ENCODE measurements around the gene SYTL5.

The SYTL5 gene

GRCh38 chrX:38044701-38045100 is 38.3 kb downstream of the SYTL5 start:
- Histone ChIP-seq H3K27ac (no peak overlapping the region), H3K36me3 (ENCODE audit: insufficient read depth, low read length) (no peaks in the 10 kb centered on the region), H3K4me3 (no peak overlapping the region), H3K9me3 (ENCODE audit: low read depth, low read length) (no peaks in the 10 kb centered on the region), H3K9ac (ENCODE audit: insufficient read length) (no peak overlapping the region)
- DNase-seq (ENCODE audit: low read depth, low spot score): no peak
- TF ChIP-seq FOXP2 (optimal IDR thresholded peaks at IDR 0.05; ENCODE audit: control extremely low read depth, extremely low read length, insufficient read depth) (no peak), EZH2 (IDR thresholded peaks at IDR 0.05) (no peak), POLR2AphosphoS5 (IDR thresholded peaks at IDR 0.05; ENCODE audit: borderline replicate concordance, low read depth, low read length) (no peak)

- Histone ChIP-seq H3K9me3 (ENCODE audit: low read depth, low read length) (no peaks in the 10 kb centered on the region), H3K36me3 (ENCODE audit: insufficient read depth, low read length) (no peaks in the 10 kb centered on the region), H3K27ac (no peak overlapping the region), H3K9ac (ENCODE audit: insufficient read length) (no peak overlapping the region), H3K4me3 (no peak overlapping the region)
- TF ChIP-seq EZH2 (IDR thresholded peaks at IDR 0.05) (no peak), POLR2AphosphoS5 (IDR thresholded peaks at IDR 0.05; ENCODE audit: borderline replicate concordance, low read depth, low read length) (no peak), FOXP2 (optimal IDR thresholded peaks at IDR 0.05; ENCODE audit: control extremely low read depth, extremely low read length, insufficient read depth) (no peak)
- DNase-seq (ENCODE audit: low read depth, low spot score): no peak
Observed at GRCh38 chrX:38045538-38046096, 39.3 kb downstream of the SYTL5 start.

GRCh38 chrX:38048886-38049285 is 42.5 kb downstream of the SYTL5 start:
- H3K36me3 ChIP-seq (ENCODE audit: insufficient read depth, low read length): no peaks in the 10 kb centered on the region
- no peak overlapping the region for H3K27ac ChIP-seq
- no peak overlapping the region for H3K4me3 ChIP-seq
- H3K9me3 ChIP-seq (ENCODE audit: low read depth, low read length): no peaks in the 10 kb centered on the region
- H3K9ac ChIP-seq (ENCODE audit: insufficient read length): no peak overlapping the region
- TF ChIP-seq EZH2 (IDR thresholded peaks at IDR 0.05) (no peak), POLR2AphosphoS5 (IDR thresholded peaks at IDR 0.05; ENCODE audit: borderline replicate concordance, low read depth, low read length) (no peak), FOXP2 (optimal IDR thresholded peaks at IDR 0.05; ENCODE audit: control extremely low read depth, extremely low read length, insufficient read depth) (no peak)
- DNase-seq (ENCODE audit: low read depth, low spot score): no peak

GRCh38 chrX:38050806-38051205 is 44.5 kb downstream of the SYTL5 start:
- H3K9me3 ChIP-seq (ENCODE audit: low read depth, low read length): no peaks in the 10 kb centered on the region
- no peak for DNase-seq (ENCODE audit: low read depth, low spot score)
- no peak overlapping the region for H3K27ac ChIP-seq
- TF ChIP-seq EZH2 (IDR thresholded peaks at IDR 0.05) (no peak), FOXP2 (optimal IDR thresholded peaks at IDR 0.05; ENCODE audit: control extremely low read depth, extremely low read length, insufficient read depth) (no peak), POLR2AphosphoS5 (IDR thresholded peaks at IDR 0.05; ENCODE audit: borderline replicate concordance, low read depth, low read length) (no peak)
- no peak overlapping the region for H3K9ac ChIP-seq (ENCODE audit: insufficient read length)
- H3K36me3 ChIP-seq (ENCODE audit: insufficient read depth, low read length): no peaks in the 10 kb centered on the region
- no peak overlapping the region for H3K4me3 ChIP-seq

GRCh38 chrX:38052096-38052495 is 45.7 kb downstream of the SYTL5 start:
- no peak for TF ChIP-seq FOXP2 (optimal IDR thresholded peaks at IDR 0.05; ENCODE audit: control extremely low read depth, extremely low read length, insufficient read depth)
- no peak for TF ChIP-seq EZH2 (IDR thresholded peaks at IDR 0.05)
- TF ChIP-seq POLR2AphosphoS5 (IDR thresholded peaks at IDR 0.05; ENCODE audit: borderline replicate concordance, low read depth, low read length): no peak
- H3K9ac ChIP-seq (ENCODE audit: insufficient read length): no peak overlapping the region
- no peak overlapping the region for H3K4me3 ChIP-seq
- no peak overlapping the region for H3K27ac ChIP-seq
- no peak for DNase-seq (ENCODE audit: low read depth, low spot score)
- no peaks in the 10 kb centered on the region for H3K9me3 ChIP-seq (ENCODE audit: low read depth, low read length)
- no peaks in the 10 kb centered on the region for H3K36me3 ChIP-seq (ENCODE audit: insufficient read depth, low read length)

GRCh38 chrX:38055170-38055847 is 49.0 kb downstream of the SYTL5 start:
- Histone ChIP-seq H3K27ac (no peak overlapping the region), H3K4me3 (no peak overlapping the region), H3K9ac (ENCODE audit: insufficient read length) (no peak overlapping the region), H3K36me3 (ENCODE audit: insufficient read depth, low read length) (no peaks in the 10 kb centered on the region), H3K9me3 (ENCODE audit: low read depth, low read length) (no peaks in the 10 kb centered on the region)
- TF ChIP-seq FOXP2 (optimal IDR thresholded peaks at IDR 0.05; ENCODE audit: control extremely low read depth, extremely low read length, insufficient read depth) (no peak), POLR2AphosphoS5 (IDR thresholded peaks at IDR 0.05; ENCODE audit: borderline replicate concordance, low read depth, low read length) (no peak), EZH2 (IDR thresholded peaks at IDR 0.05) (no peak)
- DNase-seq (ENCODE audit: low read depth, low spot score): no peak

GRCh38 chrX:38060331-38060878 is 54.1 kb downstream of the SYTL5 start:
- Histone ChIP-seq H3K9me3 (ENCODE audit: low read depth, low read length) (no peaks in the 10 kb centered on the region), H3K4me3 (no peak overlapping the region), H3K9ac (ENCODE audit: insufficient read length) (no peak overlapping the region), H3K27ac (no peak overlapping the region), H3K36me3 (ENCODE audit: insufficient read depth, low read length) (no peaks in the 10 kb centered on the region)
- DNase-seq (ENCODE audit: low read depth, low spot score): no peak
- TF ChIP-seq FOXP2 (optimal IDR thresholded peaks at IDR 0.05; ENCODE audit: control extremely low read depth, extremely low read length, insufficient read depth) (no peak), POLR2AphosphoS5 (IDR thresholded peaks at IDR 0.05; ENCODE audit: borderline replicate concordance, low read depth, low read length) (no peak), EZH2 (IDR thresholded peaks at IDR 0.05) (no peak)

GRCh38 chrX:38061335-38061734 is 55.0 kb downstream of the SYTL5 start:
- Histone ChIP-seq H3K4me3 (no peak overlapping the region), H3K27ac (no peak overlapping the region), H3K36me3 (ENCODE audit: insufficient read depth, low read length) (no peaks in the 10 kb centered on the region), H3K9ac (ENCODE audit: insufficient read length) (no peak overlapping the region), H3K9me3 (ENCODE audit: low read depth, low read length) (no peaks in the 10 kb centered on the region)
- no peak for DNase-seq (ENCODE audit: low read depth, low spot score)
- TF ChIP-seq FOXP2 (optimal IDR thresholded peaks at IDR 0.05; ENCODE audit: control extremely low read depth, extremely low read length, insufficient read depth) (no peak), POLR2AphosphoS5 (IDR thresholded peaks at IDR 0.05; ENCODE audit: borderline replicate concordance, low read depth, low read length) (no peak), EZH2 (IDR thresholded peaks at IDR 0.05) (no peak)

Data from SK-N-MC (cell line).